ENCODE results near the gene COX5A.

- no peak for TF ChIP-seq POLR2A (IDR thresholded peaks at IDR 0.05)
- TF ChIP-seq CTCF (IDR thresholded peaks at IDR 0.05), result no peak
- TF ChIP-seq EP300 (IDR thresholded peaks at IDR 0.05), result no peak
These were observed 39.7 kb upstream of the COX5A start for GRCh38 chr15:74977599-74977998.
